Measurements from ENCODE around the gene IDE. TPM values are rescaled to one million over a fixed set of nuclear protein-coding genes. Genes with fewer than 3 reads are reported as not detected.

The IDE gene
- total RNA-seq, 2 experiments from 2014 or later, result 37.6 to 41.7 TPM

DNA sequence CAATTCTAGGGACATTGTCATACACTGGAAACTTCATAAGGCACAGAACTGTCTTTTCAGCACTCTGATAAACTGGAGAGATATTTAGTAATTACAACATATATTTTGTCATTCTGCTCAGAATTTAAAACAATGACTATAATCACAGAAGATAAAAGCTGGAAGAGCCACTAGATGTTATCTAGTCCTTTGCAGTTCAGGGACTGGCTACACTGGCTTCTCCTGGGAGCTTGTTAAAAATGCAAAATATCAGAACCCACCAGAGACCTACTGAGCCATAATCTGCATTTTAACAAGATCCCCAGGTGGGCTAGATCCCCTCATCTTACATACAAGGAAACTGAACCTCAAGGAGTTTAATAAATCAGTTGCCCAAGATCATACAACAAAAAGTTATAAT, 32.3 kb downstream of the IDE start:
- Mint-ChIP-seq H3K27ac (no peak overlapping the region), H3K36me3 (peaks cover 6% of the 10 kb centered on the region), H3K9me3 (no peaks in the 10 kb centered on the region), H3K27me3 (no peaks in the 10 kb centered on the region), H3K4me3 (no peak overlapping the region), H3K4me1 (peaks cover 37% of the 10 kb centered on the region)
- no peak for DNase-seq

DNA sequence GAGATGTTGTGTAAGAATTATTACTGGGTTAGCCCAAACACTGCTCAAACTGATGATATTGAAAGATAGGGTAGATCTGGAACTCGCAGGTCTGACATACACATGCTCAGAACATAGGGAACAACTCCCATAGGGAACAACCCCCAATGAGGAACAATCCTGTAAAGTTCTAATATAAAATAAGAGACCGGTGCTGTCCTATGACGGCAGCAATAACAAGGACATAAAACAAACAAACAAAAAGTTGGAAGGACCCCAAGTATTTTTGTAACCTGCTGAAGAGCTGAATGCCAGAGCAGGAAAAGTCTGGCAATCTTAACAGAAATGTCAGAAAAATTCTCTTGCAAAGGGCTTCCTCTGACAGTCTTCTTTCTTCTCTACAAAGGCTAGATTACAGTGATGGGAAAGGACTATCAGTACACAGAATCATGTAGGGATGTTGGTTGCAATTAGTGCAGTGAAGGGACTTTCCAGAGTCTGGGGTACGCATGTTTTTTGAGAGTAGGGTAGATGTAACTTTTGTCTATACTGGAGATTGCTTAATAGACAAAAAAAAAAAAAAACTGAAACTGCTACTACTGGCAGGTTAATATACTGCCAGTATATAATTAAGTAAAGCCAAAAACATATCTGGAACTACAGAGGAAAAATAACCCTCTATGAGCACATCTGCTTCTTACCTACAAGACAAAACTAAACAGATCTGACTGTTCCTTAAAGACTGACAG, 35.5 kb downstream of the IDE start:
- Mint-ChIP-seq H3K4me1 (peaks cover 20% of the 10 kb centered on the region), H3K4me3 (no peak overlapping the region), H3K27ac (no peak overlapping the region), H3K36me3 (peaks cover 15% of the 10 kb centered on the region), H3K27me3 (no peaks in the 10 kb centered on the region), H3K9me3 (no peaks in the 10 kb centered on the region)
- DNase-seq, result no peak

DNA sequence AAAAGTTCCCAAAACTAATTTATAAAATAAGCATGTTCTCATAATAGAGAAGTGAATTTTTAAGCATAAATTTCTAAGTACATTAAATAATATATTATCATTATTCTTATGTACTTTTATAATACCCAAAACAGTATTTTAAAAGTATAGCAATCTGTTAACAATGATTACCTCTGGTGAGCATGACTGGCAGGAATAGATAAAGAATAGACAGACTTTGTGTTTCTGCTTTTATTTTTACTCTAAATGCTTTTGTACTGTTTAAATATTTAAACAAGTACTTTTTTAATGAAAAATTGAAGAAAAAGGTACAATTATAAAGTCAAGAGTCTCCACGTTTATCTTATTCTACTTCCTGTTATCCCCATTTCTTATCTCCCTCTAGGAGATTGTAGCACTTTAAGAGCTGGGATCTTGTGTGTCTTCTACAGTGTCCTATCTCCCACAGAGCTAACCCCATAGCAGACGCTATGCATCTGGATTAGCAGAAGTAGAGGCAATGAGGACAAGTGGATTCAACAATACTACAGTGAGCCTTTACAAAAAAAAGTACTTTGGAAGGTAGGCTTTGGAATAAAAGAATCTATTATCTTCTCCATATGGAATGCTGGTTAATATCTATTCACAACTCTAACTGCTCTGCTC, 42.9 kb downstream of the IDE start:
- H3K36me3 Mint-ChIP-seq, result peaks cover 11% of the 10 kb centered on the region
- no peak for DNase-seq
- no peak overlapping the region for H3K4me3 Mint-ChIP-seq
- no peaks in the 10 kb centered on the region for H3K27me3 Mint-ChIP-seq
- no peaks in the 10 kb centered on the region for H3K9me3 Mint-ChIP-seq
- no peaks in the 10 kb centered on the region for H3K4me1 Mint-ChIP-seq
- no peak overlapping the region for H3K27ac Mint-ChIP-seq

DNA sequence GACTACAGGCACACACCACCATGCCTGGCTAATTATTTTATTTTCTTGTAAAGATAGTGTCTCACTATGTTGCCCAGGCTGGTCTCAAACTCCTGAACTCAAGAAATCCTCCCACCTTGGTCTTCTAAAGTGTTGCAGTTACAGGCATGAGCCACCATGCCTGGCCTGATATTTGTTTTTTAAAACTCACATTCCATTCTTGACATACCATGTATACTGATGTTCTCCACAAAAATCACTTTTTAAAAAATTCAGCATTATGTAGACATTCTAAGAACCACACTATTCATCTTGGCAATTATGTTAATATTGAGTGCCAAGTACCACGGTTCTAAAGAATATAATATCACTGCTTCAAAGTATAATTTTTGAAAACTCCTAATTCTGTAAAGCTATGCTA, 43.5 kb downstream of the IDE start:
- DNase-seq, result no peak
- Mint-ChIP-seq H3K9me3 (no peaks in the 10 kb centered on the region), H3K27me3 (no peaks in the 10 kb centered on the region), H3K27ac (no peak overlapping the region), H3K4me3 (no peak overlapping the region), H3K4me1 (no peaks in the 10 kb centered on the region), H3K36me3 (peaks cover 5% of the 10 kb centered on the region)

DNA sequence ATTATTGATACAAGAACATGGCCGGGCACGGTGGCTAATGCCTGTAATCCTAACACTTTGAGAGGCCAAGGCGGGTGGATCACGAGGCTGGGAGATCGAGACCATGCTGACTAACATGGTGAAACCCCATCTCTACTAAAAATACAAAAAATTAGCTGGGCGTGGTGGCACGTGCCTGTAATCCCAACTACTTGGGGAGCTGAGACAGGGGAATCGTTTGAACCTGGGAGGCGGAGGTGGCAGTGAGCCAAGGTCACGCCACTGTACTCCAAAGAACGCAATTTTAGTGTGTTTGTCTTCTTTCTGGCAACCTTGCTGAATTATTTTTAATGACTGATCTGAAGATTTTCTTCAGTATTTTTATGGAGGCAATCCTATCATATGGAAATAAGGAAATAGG, 46.2 kb downstream of the IDE start:
- H3K27me3 Mint-ChIP-seq, result no peaks in the 10 kb centered on the region
- H3K4me3 Mint-ChIP-seq, result no peak overlapping the region
- no peaks in the 10 kb centered on the region for H3K9me3 Mint-ChIP-seq
- no peaks in the 10 kb centered on the region for H3K4me1 Mint-ChIP-seq
- no peak overlapping the region for H3K27ac Mint-ChIP-seq
- DNase-seq, result no peak
- peaks cover 5% of the 10 kb centered on the region for H3K36me3 Mint-ChIP-seq

DNA sequence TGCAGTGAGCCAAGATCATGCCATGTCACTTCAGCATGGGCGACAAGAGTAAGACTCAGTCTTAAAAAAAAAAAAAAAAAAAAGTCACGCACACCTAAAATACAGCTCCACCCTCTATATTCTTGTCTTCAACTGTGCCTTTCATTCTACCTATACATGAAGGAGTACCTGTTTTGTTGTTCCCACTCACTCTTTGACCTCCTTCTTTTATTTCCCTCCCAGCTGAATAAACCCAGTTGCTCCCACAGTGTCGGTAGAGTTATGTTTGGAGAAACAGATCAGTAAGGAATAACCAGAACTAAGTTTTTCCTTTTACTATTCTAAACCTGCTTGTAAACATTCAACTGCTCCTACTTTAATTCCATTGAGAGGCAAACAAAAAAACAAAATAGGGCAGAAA, 50.3 kb downstream of the IDE start:
- Mint-ChIP-seq H3K36me3 (peaks cover 9% of the 10 kb centered on the region), H3K4me1 (no peaks in the 10 kb centered on the region), H3K4me3 (no peak overlapping the region), H3K27ac (no peak overlapping the region), H3K27me3 (no peaks in the 10 kb centered on the region), H3K9me3 (no peaks in the 10 kb centered on the region)
- DNase-seq, result no peak

DNA sequence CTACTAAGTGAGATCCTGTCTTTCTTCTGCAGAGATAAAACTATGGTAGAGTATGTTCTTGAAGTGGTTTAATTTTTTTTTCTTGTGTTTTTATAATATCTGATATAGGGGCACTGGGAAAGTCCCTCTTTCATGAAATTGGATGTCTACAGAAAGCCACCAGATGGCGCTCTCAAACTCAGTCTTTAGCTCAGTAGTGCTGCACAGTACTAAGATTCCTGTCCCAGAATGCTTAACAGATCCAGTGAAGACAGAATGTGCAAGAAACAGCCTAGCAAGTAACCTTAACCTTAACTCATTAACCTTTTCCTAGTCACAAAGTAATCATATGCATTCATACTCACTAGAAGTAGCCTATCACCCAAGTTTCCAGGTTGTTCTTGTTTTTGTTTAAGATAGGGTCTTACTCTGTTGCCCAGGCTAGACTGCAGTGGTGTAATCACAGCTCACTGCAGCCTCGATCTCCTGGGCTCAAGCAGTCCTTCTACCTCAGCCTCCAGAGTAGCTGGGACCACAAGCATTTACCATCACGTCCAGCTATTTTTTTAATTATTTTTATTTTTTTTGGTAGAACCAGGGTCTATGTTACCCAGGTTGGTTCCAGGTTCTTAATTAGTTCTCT, 56.7 kb downstream of the IDE start:
- Mint-ChIP-seq H3K27ac (no peak overlapping the region), H3K4me3 (no peak overlapping the region), H3K9me3 (no peaks in the 10 kb centered on the region), H3K27me3 (no peaks in the 10 kb centered on the region), H3K4me1 (peaks cover 7% of the 10 kb centered on the region), H3K36me3 (peaks cover 5% of the 10 kb centered on the region)
- peak; percentile 49 for DNase-seq

DNA sequence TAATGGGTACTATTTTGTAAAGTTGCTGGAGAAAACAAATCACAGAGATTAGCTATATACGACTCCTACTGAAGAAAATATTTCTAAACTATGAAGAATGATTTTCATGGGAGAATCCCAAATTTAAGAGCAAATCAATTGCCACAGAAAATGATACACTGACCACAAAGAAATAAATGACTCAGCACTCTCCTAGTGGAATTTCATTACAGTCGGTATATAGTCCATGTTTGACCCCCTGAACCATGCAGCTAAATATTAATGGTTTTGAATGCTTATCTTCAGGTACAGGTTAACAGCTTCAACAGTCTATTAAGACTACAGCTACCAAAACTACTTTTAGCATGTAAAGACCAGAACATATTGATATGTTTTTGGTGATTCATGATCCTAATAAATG, 65.0 kb downstream of the IDE start:
- Mint-ChIP-seq H3K9me3 (no peaks in the 10 kb centered on the region), H3K36me3 (peaks cover 12% of the 10 kb centered on the region), H3K4me1 (no peaks in the 10 kb centered on the region), H3K4me3 (no peak overlapping the region), H3K27ac (no peak overlapping the region), H3K27me3 (no peaks in the 10 kb centered on the region)
- no peak for DNase-seq

DNA sequence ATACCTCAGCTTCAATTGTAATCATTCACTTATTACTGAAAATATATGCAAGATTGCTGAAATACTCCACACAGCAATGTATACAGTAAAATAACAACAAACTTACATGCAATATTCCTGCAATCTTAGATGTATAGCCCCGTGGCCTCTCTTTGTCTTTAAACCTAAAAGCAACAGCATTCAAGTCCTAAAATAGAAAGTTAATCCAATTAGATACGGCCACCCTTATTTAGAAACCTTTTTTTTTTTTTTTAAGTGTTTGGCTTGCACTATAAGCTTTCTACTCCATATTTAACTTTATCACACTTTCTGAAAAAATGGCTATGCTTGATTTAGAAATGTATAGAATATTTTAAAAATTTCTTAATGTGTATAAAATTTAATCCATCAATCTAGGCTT, 67.6 kb downstream of the IDE start:
- no peak for DNase-seq
- Mint-ChIP-seq H3K4me3 (no peak overlapping the region), H3K4me1 (no peaks in the 10 kb centered on the region), H3K9me3 (no peaks in the 10 kb centered on the region), H3K27me3 (no peaks in the 10 kb centered on the region), H3K27ac (no peak overlapping the region), H3K36me3 (peaks cover 8% of the 10 kb centered on the region)

DNA sequence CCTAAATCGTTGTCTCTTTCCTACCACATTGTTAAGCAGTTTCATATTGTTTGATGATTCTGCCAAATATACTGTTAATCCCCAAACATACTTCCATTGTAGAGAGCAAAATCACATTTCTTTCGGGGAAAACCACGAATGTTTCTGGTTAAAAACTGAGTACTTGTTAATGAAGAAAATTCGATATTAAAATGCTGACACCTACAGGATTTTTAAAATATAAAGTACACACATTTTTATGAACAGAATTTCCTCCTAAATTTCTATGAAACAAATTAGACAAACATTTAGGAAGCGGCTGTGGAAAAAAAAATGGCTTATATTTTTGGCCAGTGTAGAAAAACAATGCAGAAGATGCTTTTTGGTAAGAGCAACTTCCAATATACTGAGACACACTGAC, 68.8 kb downstream of the IDE start:
- Mint-ChIP-seq H3K27ac (no peak overlapping the region), H3K9me3 (no peaks in the 10 kb centered on the region), H3K27me3 (no peaks in the 10 kb centered on the region), H3K4me1 (no peaks in the 10 kb centered on the region), H3K36me3 (peaks cover 14% of the 10 kb centered on the region), H3K4me3 (no peak overlapping the region)
- no peak for DNase-seq

DNA sequence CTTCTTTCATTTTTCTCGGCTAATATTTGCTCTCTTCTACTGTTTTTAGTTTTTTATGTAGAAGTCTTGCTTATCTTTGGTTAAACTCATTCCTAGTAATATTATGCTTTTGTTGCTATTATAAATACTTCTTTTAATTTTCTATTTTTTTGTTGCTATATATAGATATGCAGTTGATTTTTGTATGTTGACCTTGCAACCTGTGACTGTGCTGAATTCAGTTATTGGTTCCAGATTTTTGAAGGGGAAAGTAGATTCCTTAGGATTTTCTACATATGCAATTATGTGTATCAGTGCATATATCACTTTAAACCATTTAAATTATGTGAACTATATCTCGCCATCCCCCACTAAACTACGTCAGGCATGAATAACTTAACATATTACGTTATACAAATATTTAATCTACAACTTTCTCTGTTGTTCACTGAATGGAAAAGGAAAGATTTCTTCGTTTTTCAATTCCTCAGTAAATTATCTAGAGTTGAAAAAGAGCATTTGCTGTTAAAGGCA, 71.5 kb downstream of the IDE start:
- Mint-ChIP-seq H3K4me3 (no peak overlapping the region), H3K27me3 (no peaks in the 10 kb centered on the region), H3K27ac (no peak overlapping the region), H3K36me3 (peaks cover 19% of the 10 kb centered on the region), H3K4me1 (no peaks in the 10 kb centered on the region), H3K9me3 (no peaks in the 10 kb centered on the region)
- DNase-seq, result no peak

DNA sequence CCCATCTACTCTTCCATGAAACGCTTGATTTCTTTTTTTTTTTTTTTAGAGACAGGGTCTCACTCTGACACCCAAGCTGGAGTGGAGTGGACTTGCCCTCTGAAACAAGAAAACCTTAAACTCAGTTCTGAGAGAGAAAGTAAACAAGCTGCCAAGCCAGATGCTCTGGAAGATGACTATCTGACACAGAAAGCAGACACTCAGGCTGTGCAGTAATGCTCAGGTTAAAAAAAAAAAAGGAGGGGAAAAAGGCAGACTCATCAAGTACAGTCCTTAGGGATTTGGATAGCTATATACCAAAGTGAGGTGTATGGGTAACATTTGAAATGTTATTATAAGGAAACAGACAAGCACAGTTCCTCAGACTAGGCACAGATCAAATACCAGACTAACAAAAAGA, 80.5 kb downstream of the IDE start:
- Mint-ChIP-seq H3K36me3 (peaks cover 21% of the 10 kb centered on the region), H3K9me3 (no peaks in the 10 kb centered on the region), H3K27ac (no peak overlapping the region), H3K4me1 (no peaks in the 10 kb centered on the region), H3K27me3 (no peaks in the 10 kb centered on the region), H3K4me3 (no peak overlapping the region)
- DNase-seq, result no peak

DNA sequence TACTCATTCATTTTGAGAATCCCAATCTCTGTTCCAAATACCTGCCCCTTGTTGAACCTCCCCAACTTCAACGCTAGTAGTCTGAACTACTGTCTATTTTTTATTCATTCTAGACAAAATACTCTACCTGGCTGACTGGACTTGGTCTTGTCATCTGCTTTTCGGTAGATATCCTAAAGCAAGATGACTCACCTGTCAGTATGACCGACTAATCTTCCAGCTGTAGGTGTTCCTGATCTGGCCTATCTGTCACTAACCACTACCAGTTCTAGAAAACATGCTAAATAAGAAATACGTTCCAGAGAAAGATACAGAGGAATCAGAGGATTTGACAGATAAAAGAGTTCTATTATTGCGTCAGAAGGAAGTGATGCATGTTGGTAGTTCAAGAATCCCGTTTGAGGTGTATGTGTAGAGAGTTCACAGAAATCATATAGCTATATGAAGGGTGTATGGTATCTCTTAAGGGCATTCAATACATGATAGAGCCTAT, 81.1 kb downstream of the IDE start:
- Mint-ChIP-seq H3K4me3 (no peak overlapping the region), H3K27ac (no peak overlapping the region), H3K27me3 (no peaks in the 10 kb centered on the region), H3K9me3 (no peaks in the 10 kb centered on the region), H3K36me3 (peaks cover 24% of the 10 kb centered on the region), H3K4me1 (no peaks in the 10 kb centered on the region)
- no peak for DNase-seq

DNA sequence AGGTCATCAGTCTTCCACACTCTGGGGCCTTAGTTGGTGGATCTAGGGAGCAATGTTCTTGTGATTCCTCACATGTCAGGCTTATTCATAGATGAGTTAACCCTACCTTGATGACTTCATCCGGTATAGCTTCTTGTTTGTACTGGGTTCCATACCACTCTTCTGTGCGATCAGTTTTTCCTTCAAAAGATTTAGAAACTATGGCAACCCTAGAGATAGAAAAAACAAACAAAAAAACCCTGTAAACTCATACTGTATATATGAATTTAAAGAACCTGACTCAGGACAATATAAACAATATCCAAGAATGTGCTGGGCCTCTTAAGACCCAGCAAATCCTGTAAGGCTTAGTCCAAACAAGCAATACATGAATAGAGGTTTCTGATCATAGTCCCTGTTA, 83.5 kb downstream of the IDE start:
- no peaks in the 10 kb centered on the region for H3K9me3 Mint-ChIP-seq
- H3K27ac Mint-ChIP-seq, result no peak overlapping the region
- H3K36me3 Mint-ChIP-seq, result peaks cover 27% of the 10 kb centered on the region
- no peaks in the 10 kb centered on the region for H3K4me1 Mint-ChIP-seq
- DNase-seq, result no peak
- H3K4me3 Mint-ChIP-seq, result no peak overlapping the region
- H3K27me3 Mint-ChIP-seq, result no peaks in the 10 kb centered on the region

DNA sequence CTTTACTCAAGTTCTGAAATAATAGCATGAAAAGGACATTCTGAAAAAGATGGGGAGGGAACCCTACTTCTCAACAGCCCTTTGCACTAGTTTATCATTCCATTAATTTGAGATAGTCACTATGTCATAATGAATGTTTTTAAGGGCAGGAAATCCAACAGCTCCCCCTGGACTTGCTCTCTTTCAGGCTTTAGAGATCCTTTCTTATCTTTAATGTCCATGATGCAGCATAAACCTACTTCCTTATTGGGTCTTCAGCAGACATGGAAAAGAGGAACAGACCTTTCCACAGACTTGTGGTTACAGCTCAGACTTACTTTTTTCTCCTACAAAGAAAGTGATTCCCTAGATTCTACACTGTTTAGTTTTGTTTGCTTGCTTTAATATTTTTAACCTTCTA, 87.3 kb downstream of the IDE start:
- Mint-ChIP-seq H3K4me1 (peaks cover 5% of the 10 kb centered on the region), H3K36me3 (peaks cover 33% of the 10 kb centered on the region), H3K27ac (no peak overlapping the region), H3K9me3 (no peaks in the 10 kb centered on the region), H3K4me3 (no peak overlapping the region), H3K27me3 (no peaks in the 10 kb centered on the region)
- no peak for DNase-seq

All from activated naive CD8-positive, alpha-beta T cell treated with anti-CD3 and anti-CD28 coated beads for 36 hours (primary cell).